ENCODE results near the gene SLC39A11.

Gene SLC39A11

GRCh38 chr17:72717276-72717675, 375.2 kb downstream of the SLC39A11 start:
- ATAC-seq, result no peak
- TF ChIP-seq POU6F1 (CRISPR knock-in tag; IDR thresholded peaks at IDR 0.05; ENCODE audit: borderline replicate concordance, low read depth), result no peak
- no peak for TF ChIP-seq OSR1 (CRISPR knock-in tag; IDR thresholded peaks at IDR 0.05)
- TF ChIP-seq PPARA (CRISPR knock-in tag; IDR thresholded peaks at IDR 0.05; ENCODE audit: borderline replicate concordance), result no peak
- no peak for TF ChIP-seq CREB5 (CRISPR knock-in tag; IDR thresholded peaks at IDR 0.05; ENCODE audit: low read depth)
- no peak for TF ChIP-seq ZNF565 (CRISPR knock-in tag; conservative IDR thresholded peaks at IDR 0.05; ENCODE audit: low read depth)
- no peak for TF ChIP-seq RARB (CRISPR knock-in tag; IDR thresholded peaks at IDR 0.05)
- no peak for TF ChIP-seq TCF4 (CRISPR knock-in tag; IDR thresholded peaks at IDR 0.05; ENCODE audit: borderline replicate concordance)
- TF ChIP-seq TSHZ2 (CRISPR knock-in tag; IDR thresholded peaks at IDR 0.05), result no peak
- no peak for TF ChIP-seq PATZ1 (CRISPR knock-in tag; IDR thresholded peaks at IDR 0.05; ENCODE audit: borderline replicate concordance)
- no peak for TF ChIP-seq CSRNP3 (CRISPR knock-in tag; IDR thresholded peaks at IDR 0.05)
- no peak for TF ChIP-seq ZNF70 (CRISPR knock-in tag; IDR thresholded peaks at IDR 0.05)
- no peak for TF ChIP-seq GLIS3 (CRISPR knock-in tag; IDR thresholded peaks at IDR 0.05)
- no peak for TF ChIP-seq ZNF8 (CRISPR knock-in tag; IDR thresholded peaks at IDR 0.05)
- TF ChIP-seq ARNTL (CRISPR knock-in tag; IDR thresholded peaks at IDR 0.05; ENCODE audit: borderline replicate concordance, low read depth), result no peak

GRCh38 chr17:72715906-72716572, 376.4 kb downstream of the SLC39A11 start:
- ATAC-seq, result peak; percentile 89
- TF ChIP-seq PATZ1 (CRISPR knock-in tag; IDR thresholded peaks at IDR 0.05; ENCODE audit: borderline replicate concordance), result no peak
- peak; percentile 26; the same call in 1 of the 2 replicates for TF ChIP-seq TOX (CRISPR knock-in tag; IDR thresholded peaks at IDR 0.05; ENCODE audit: borderline replicate concordance)

- no peak for ATAC-seq
- TF ChIP-seq ZFP3 (CRISPR knock-in tag; IDR thresholded peaks at IDR 0.05) (no peak), ESRRG (CRISPR knock-in tag; IDR thresholded peaks at IDR 0.05) (no peak), BACH2 (CRISPR knock-in tag; IDR thresholded peaks at IDR 0.05; ENCODE audit: borderline replicate concordance) (no peak), ZNF8 (CRISPR knock-in tag; IDR thresholded peaks at IDR 0.05) (no peak), ZC3H10 (CRISPR knock-in tag; IDR thresholded peaks at IDR 0.05) (no peak), ISL1 (CRISPR knock-in tag; IDR thresholded peaks at IDR 0.05) (no peak), ZNF70 (CRISPR knock-in tag; IDR thresholded peaks at IDR 0.05) (no peak), SNAI2 (CRISPR knock-in tag; IDR thresholded peaks at IDR 0.05) (no peak), CREB5 (CRISPR knock-in tag; IDR thresholded peaks at IDR 0.05; ENCODE audit: low read depth) (no peak), TSHZ2 (CRISPR knock-in tag; IDR thresholded peaks at IDR 0.05) (no peak), ZNF565 (CRISPR knock-in tag; conservative IDR thresholded peaks at IDR 0.05; ENCODE audit: low read depth) (no peak)
Observed at GRCh38 chr17:72714357-72714966, 378.0 kb downstream of the SLC39A11 start.

All from SK-N-SH treated with all-trans-retinoic acid at 6 μM for 48 hours (cell line).